AG04450 (cell line): Measurements from ENCODE around the gene DHRS13. TPM values are rescaled to one million over a fixed set of nuclear protein-coding genes. Genes with fewer than 3 reads are reported as not detected.

Source experiments
- CTCF ChIA-PET: fragments of 300-600, 350-600 bp; formaldehyde crosslinking; extraction: SDS; loops from one replicate; lab custom pipeline; 2022; ENCODE audit warnings: antibody characterized with exemption, inconsistent platforms; lab: Charles Lee
- POLR2A ChIA-PET: fragments of 350-600 bp; formaldehyde crosslinking; extraction: SDS; loops from one replicate; lab custom pipeline; 2021; ENCODE audit warnings: antibody characterized with exemption, inconsistent platforms; lab: Yijun Ruan, JAX
- DNase-seq: peaks from one replicate; pipeline ENCODE4 v3.0.0-alpha.2; 2011; ENCODE audit warnings: low read depth, low spot score
- H3K27ac ChIP-seq: one replicate; pipeline ENCODE4 v1.5.1; 2012; ENCODE audit warnings: low read depth, low read length, control low read depth
- H3K27me3 ChIP-seq: one replicate; pipeline ENCODE4 v1.6.0; 2012; ENCODE audit warnings: low read length; ENCODE audit not compliant: control insufficient read depth, insufficient read depth
- H3K4me3 ChIP-seq: 2 replicates; pipeline ENCODE4 v1.5.1; 2011; ENCODE audit warnings: mild to moderate bottlenecking, low read depth, low read length, control low read depth
- H3K9me3 ChIP-seq: 2 replicates; pipeline ENCODE4 v1.5.1; 2012; ENCODE audit warnings: low read length; ENCODE audit not compliant: control insufficient read depth, insufficient read depth
- polyA plus RNA-seq: library from polyadenylated mRNA; depleted of rRNA; stranded (reverse); fragments of >200 nt; gene quantifications from 2 replicates; pipeline ENCODE4 v1.2.3, GENCODE V29; 2011
- TF ChIP-seq, protein P1 (sequence below): IDR thresholded peaks from 2 replicates; pipeline ENCODE4 v1.5.1; 2011; ENCODE audit warnings: low read depth, low read length, control low read depth, inconsistent platforms

Gene DHRS13
- polyA plus RNA-seq, 1 experiment: 2.9 TPM

DNA sequence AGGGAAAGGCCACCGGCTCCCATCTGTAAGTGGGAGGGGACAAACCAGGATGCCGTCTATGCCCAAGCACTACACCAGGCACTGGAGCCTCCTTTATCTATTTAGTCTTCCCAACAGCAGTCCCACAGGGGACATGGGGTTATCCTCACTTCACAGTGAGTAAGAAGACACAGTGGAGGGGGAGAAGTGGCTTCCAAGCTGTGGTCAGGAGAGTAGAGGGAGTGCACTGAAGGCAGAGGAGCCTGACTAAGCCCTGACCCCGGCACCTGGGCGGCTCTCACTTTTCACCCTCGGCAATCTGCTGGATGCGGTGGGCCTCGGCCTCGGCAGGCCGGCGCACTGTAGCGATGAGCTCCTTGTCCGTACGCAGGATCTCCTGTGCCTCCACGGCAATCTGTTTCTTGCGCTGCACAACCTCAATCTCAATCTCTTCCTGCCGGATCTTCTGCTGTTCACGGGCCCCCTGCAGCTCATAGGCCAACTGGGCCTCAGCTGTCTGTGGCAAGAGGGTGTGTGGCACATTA, 21.3 kb downstream of the DHRS13 start:
- CTCF ChIA-PET: interaction anchor here (1.9 kb wide), 1 partner anchor 118 kb away, joined by 8 read pairs; no protein-coding TSS in a partner anchor
- TF ChIP-seq, protein P1, sequence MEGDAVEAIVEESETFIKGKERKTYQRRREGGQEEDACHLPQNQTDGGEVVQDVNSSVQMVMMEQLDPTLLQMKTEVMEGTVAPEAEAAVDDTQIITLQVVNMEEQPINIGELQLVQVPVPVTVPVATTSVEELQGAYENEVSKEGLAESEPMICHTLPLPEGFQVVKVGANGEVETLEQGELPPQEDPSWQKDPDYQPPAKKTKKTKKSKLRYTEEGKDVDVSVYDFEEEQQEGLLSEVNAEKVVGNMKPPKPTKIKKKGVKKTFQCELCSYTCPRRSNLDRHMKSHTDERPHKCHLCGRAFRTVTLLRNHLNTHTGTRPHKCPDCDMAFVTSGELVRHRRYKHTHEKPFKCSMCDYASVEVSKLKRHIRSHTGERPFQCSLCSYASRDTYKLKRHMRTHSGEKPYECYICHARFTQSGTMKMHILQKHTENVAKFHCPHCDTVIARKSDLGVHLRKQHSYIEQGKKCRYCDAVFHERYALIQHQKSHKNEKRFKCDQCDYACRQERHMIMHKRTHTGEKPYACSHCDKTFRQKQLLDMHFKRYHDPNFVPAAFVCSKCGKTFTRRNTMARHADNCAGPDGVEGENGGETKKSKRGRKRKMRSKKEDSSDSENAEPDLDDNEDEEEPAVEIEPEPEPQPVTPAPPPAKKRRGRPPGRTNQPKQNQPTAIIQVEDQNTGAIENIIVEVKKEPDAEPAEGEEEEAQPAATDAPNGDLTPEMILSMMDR: no peak
- no peaks in the 10 kb centered on the region for H3K27me3 ChIP-seq
- POLR2A ChIA-PET: no interaction called here
- H3K9me3 ChIP-seq: no peaks in the 10 kb centered on the region
- DNase-seq: no peak
- no peak overlapping the region for H3K27ac ChIP-seq
- H3K4me3 ChIP-seq: no peak overlapping the region

DNA sequence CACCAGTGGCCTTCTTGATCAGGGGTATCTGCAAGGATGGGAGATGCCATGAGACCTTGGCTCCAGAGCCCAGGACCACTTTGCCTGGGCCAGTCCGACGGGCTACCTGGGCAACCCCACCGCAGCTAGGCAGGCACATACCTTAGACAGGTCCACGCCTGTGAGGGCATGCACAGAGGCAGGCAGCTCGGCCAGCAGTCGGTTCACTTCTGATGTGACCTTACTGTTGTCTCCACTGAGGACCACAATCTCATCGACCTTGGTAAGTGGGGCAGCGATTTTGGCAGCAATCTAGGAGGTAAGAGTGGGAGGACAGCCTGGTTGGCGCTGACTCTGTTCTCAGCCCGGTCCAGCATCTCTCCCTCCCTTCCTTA, 22.3 kb downstream of the DHRS13 start:
- no peak for DNase-seq
- ChIA-PET CTCF (interaction anchor here (2.9 kb wide), 1 partner anchor 154 kb away, joined by 12 read pairs; no protein-coding TSS in a partner anchor), POLR2A (interaction anchor here (0.6 kb wide), 2 partner anchors 24 to 126 kb away, joined by 3 to 5 read pairs; no protein-coding TSS in a partner anchor)
- H3K27me3 ChIP-seq: no peaks in the 10 kb centered on the region
- no peak overlapping the region for H3K27ac ChIP-seq
- no peak overlapping the region for H3K4me3 ChIP-seq
- TF ChIP-seq, protein P1: no peak
- H3K9me3 ChIP-seq: no peaks in the 10 kb centered on the region

DNA sequence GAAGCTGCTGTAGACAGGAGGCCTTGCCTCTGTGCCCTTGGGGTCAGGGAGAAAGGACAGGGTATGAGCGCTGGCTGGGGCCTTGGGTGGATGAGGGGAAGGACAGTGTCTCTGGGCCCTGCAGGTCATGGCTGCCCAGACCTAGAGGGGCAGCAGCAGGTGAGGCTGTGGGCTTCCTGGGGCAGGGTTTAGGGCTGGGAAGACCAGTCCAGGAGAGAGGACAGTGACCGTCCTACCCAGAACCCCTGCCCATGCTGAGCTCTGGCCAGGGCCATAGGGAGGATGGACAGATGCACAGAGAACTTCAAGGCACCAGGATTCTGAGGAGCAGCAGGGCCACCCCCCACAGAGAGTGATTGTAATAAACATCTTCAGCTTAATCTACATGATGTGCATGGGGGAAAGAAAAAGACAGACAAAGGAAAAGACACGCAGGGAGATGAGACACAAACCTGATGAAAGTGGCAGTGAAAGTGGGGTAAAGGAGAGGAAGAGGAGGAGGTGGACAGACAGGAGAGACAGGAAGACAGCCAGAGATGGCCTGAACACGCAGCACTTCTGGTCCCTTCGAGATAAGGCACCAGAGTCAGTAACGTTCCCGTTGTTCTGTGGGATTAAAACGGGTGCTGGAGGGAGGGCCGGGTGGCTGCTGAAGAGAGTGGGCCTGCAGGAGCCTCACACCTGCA, 22.9 kb downstream of the DHRS13 start:
- TF ChIP-seq, protein P1: no peak
- ChIA-PET CTCF (interaction anchor here (2.3 to 2.9 kb wide), 2 partner anchors 116 to 153 kb away, joined by 12 to 23 read pairs; no protein-coding TSS in a partner anchor), POLR2A (interaction anchor here (0.6 kb wide), 2 partner anchors 24 to 125 kb away, joined by 3 to 5 read pairs; no protein-coding TSS in a partner anchor)
- H3K27me3 ChIP-seq: no peaks in the 10 kb centered on the region
- DNase-seq: no peak
- no peaks in the 10 kb centered on the region for H3K9me3 ChIP-seq
- no peak overlapping the region for H3K27ac ChIP-seq
- H3K4me3 ChIP-seq: no peak overlapping the region

DNA sequence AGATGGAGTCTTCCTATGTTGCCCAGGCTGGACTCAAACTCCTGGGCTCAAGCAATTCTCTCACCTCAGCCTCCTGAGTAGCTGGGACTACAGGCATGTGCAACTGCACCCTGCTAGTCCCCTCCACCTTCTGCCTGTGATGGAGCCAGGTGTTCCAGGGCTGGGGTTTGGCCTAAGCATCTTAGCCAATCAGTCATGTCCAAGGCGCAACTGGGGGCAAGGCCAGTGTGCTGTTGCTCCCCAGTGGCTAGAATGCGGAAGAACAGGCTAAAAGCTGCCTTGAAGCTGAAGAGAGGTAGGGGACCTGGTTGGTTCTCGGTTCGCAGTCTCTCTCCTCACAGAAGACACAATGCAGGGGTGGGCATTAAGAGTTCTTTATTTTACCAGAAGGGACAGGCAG, 23.9 kb downstream of the DHRS13 start:
- ChIA-PET POLR2A (no interaction called here), CTCF (interaction anchor here (1.6 to 2.9 kb wide), 3 partner anchors 19 to 152 kb away, joined by 4 to 23 read pairs (median 12); no protein-coding TSS in a partner anchor)
- Histone ChIP-seq H3K27ac (no peak overlapping the region), H3K4me3 (no peak overlapping the region), H3K27me3 (no peaks in the 10 kb centered on the region), H3K9me3 (no peaks in the 10 kb centered on the region)
- no peak for DNase-seq
- TF ChIP-seq, protein P1: peak; percentile 54
